ENCODE data around the gene OR5K2.

The OR5K2 gene

GRCh38 chr3:98525494-98525893 lies 28.0 kb downstream of the OR5K2 start:
- DNase-seq = no peak

- DNase-seq = no peak
Measured at GRCh38 chr3:98528474-98529346, 31.2 kb downstream of the OR5K2 start.

- DNase-seq = no peak
Measured at GRCh38 chr3:98529856-98530459, 32.5 kb downstream of the OR5K2 start.

GRCh38 chr3:98530676-98531075 lies 33.2 kb downstream of the OR5K2 start:
- DNase-seq = no peak

GRCh38 chr3:98531622-98532274 lies 34.3 kb downstream of the OR5K2 start, which contains the start of gene GPR15:
Gene GPR15, plus strand, starts transcription at chr3:98531978. Its CDS starts 56 bp downstream, at chr3:98532034.
- DNase-seq = no peak

- DNase-seq = no peak
Measured at GRCh38 chr3:98532275-98532637, 34.8 kb downstream of the OR5K2 start.

- no peak for DNase-seq
Measured at GRCh38 chr3:98532709-98533571, 35.5 kb downstream of the OR5K2 start.

- no peak for DNase-seq
Measured at GRCh38 chr3:98534168-98534567, 36.7 kb downstream of the OR5K2 start.

- no peak for DNase-seq
Measured at GRCh38 chr3:98534734-98535133, 37.3 kb downstream of the OR5K2 start.

- no peak for DNase-seq
Measured at GRCh38 chr3:98536456-98537017, 39.1 kb downstream of the OR5K2 start.

GRCh38 chr3:98540346-98540745 lies 42.9 kb downstream of the OR5K2 start:
- DNase-seq = no peak

- DNase-seq = no peak
Measured at GRCh38 chr3:98541695-98542094, 44.2 kb downstream of the OR5K2 start.

- DNase-seq = no peak
Measured at GRCh38 chr3:98542623-98543022, 45.1 kb downstream of the OR5K2 start.

- no peak for DNase-seq
Measured at GRCh38 chr3:98545940-98546339, 48.5 kb downstream of the OR5K2 start.

Measured in cerebellar nuclear complex (tissue), 1 donor.